Transverse colon (tissue), 4 donors: ENCODE results near the gene HTR5A.

ENCODE experiments used
- EP300 ChIP-seq: sonication (generic); formaldehyde crosslinking; IDR thresholded peaks from one replicate; pipeline ENCODE4 v1.6.1; 2017; ENCODE audit warnings: antibody characterized with exemption, low read depth
- POLR2AphosphoS5 ChIP-seq, 3 donors: sonication (generic); formaldehyde crosslinking; IDR thresholded peaks; one replicate each; pipeline ENCODE4 v1.6.1; 2016; ENCODE audit warnings: antibody characterized with exemption in 3 of 3
- TF ChIP-seq, protein P1 (sequence below), 5 experiments: fragments of 200-600 bp in 3 of 5; fragments of 450-650 bp in 2 of 5; sonication (generic) in 3 of 5; IDR thresholded peaks; 1 replicate in 2 of 5; 2 replicates in 3 of 5; pipeline ENCODE4 v1.5.1; 2016 to 2017; ENCODE audit warnings: antibody characterized with exemption in 5 of 5, inconsistent platforms in 3 of 5, mild to moderate bottlenecking in 2 of 5, moderate library complexity in 1 of 5

DNA sequence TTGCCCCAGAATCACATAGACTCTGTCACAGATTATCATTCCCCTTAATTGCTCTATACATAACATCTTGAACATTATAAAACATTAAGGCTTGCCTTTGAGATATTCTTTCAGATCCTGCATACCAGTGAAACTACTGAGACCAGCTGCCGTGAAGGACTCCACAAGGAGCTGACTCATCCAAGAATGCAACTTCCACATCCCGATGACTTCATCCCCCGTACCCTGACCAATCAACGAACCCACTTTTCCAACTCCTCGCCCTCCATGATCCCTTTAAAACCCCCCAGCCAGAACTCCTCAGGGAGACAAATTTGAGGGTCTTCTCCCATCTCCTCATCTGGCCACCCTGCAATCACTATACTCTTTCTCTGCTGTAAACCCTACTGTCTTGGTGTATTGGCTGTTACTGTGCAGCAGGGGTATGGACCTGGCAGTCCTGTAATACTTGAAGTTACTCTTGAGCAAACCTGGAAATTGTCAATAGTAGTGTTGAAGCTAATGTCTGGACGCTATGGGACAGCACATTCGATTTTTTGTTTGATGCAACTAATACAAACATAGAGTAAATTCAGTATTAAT, 49.8 kb downstream of the HTR5A start:
- no peak for TF ChIP-seq POLR2AphosphoS5 (IDR thresholded peaks at IDR 0.05)
- TF ChIP-seq, protein P1, sequence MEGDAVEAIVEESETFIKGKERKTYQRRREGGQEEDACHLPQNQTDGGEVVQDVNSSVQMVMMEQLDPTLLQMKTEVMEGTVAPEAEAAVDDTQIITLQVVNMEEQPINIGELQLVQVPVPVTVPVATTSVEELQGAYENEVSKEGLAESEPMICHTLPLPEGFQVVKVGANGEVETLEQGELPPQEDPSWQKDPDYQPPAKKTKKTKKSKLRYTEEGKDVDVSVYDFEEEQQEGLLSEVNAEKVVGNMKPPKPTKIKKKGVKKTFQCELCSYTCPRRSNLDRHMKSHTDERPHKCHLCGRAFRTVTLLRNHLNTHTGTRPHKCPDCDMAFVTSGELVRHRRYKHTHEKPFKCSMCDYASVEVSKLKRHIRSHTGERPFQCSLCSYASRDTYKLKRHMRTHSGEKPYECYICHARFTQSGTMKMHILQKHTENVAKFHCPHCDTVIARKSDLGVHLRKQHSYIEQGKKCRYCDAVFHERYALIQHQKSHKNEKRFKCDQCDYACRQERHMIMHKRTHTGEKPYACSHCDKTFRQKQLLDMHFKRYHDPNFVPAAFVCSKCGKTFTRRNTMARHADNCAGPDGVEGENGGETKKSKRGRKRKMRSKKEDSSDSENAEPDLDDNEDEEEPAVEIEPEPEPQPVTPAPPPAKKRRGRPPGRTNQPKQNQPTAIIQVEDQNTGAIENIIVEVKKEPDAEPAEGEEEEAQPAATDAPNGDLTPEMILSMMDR (IDR thresholded peaks at IDR 0.05) = no peak
- no peak for TF ChIP-seq EP300
